Measurements from ENCODE around the gene PBX1.

Gene PBX1

GRCh38 chr1:164565357-164565756 is 6.4 kb downstream of the PBX1 start:
- Histone ChIP-seq H3K9ac (ENCODE audit: low read length) (no peak overlapping the region), H3K27me3 (replicated peaks; ENCODE audit: insufficient read depth, low read length) (no peaks in the 10 kb centered on the region), H2AFZ (ENCODE audit: low read length) (no peak overlapping the region), H4K20me1 (ENCODE audit: insufficient read depth, low read length) (no peaks in the 10 kb centered on the region), H3K4me3 (ENCODE audit: low read length) (no peak overlapping the region), H3K9me3 (replicated peaks; ENCODE audit: insufficient read depth, low read length) (no peaks in the 10 kb centered on the region), H3K36me3 (replicated peaks; ENCODE audit: insufficient read depth, low read length) (no peaks in the 10 kb centered on the region), H3K9me2 (replicated peaks; ENCODE audit: insufficient read depth, low read length) (no peaks in the 10 kb centered on the region), H3F3A (ENCODE audit: insufficient read depth, low read length) (no peaks in the 10 kb centered on the region), H3K4me2 (ENCODE audit: low read depth, low read length) (no peak overlapping the region), H3K27ac (ENCODE audit: low read length) (no peak overlapping the region), H3K79me2 (ENCODE audit: low read length) (peaks cover 20% of the 10 kb centered on the region), H3K4me1 (ENCODE audit: low read length) (peaks cover 5% of the 10 kb centered on the region; the same call in 1 of the 2 replicates)
- TF ChIP-seq EZH2phosphoT487 (IDR thresholded peaks at IDR 0.05; ENCODE audit: low read length): no peak
- TF ChIP-seq EZH2 (optimal IDR thresholded peaks at IDR 0.05; ENCODE audit: low read depth, low read length): no peak
- TF ChIP-seq, protein P1, sequence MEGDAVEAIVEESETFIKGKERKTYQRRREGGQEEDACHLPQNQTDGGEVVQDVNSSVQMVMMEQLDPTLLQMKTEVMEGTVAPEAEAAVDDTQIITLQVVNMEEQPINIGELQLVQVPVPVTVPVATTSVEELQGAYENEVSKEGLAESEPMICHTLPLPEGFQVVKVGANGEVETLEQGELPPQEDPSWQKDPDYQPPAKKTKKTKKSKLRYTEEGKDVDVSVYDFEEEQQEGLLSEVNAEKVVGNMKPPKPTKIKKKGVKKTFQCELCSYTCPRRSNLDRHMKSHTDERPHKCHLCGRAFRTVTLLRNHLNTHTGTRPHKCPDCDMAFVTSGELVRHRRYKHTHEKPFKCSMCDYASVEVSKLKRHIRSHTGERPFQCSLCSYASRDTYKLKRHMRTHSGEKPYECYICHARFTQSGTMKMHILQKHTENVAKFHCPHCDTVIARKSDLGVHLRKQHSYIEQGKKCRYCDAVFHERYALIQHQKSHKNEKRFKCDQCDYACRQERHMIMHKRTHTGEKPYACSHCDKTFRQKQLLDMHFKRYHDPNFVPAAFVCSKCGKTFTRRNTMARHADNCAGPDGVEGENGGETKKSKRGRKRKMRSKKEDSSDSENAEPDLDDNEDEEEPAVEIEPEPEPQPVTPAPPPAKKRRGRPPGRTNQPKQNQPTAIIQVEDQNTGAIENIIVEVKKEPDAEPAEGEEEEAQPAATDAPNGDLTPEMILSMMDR (IDR thresholded peaks at IDR 0.05; ENCODE audit: low read length): no peak
- no peak for DNase-seq

GRCh38 chr1:164567774-164568173 is 8.8 kb downstream of the PBX1 start:
- Histone ChIP-seq H2AFZ (ENCODE audit: low read length) (no peak overlapping the region), H3K9me2 (replicated peaks; ENCODE audit: insufficient read depth, low read length) (no peaks in the 10 kb centered on the region), H3F3A (ENCODE audit: insufficient read depth, low read length) (no peaks in the 10 kb centered on the region), H3K9me3 (replicated peaks; ENCODE audit: insufficient read depth, low read length) (no peaks in the 10 kb centered on the region), H3K4me3 (ENCODE audit: low read length) (no peak overlapping the region), H3K4me2 (ENCODE audit: low read depth, low read length) (no peak overlapping the region), H3K36me3 (replicated peaks; ENCODE audit: insufficient read depth, low read length) (no peaks in the 10 kb centered on the region), H4K20me1 (ENCODE audit: insufficient read depth, low read length) (no peaks in the 10 kb centered on the region), H3K27me3 (replicated peaks; ENCODE audit: insufficient read depth, low read length) (no peaks in the 10 kb centered on the region), H3K27ac (ENCODE audit: low read length) (no peak overlapping the region), H3K4me1 (ENCODE audit: low read length) (peaks cover under 1% of the 10 kb centered on the region; the same call in 1 of the 2 replicates), H3K79me2 (ENCODE audit: low read length) (no peaks in the 10 kb centered on the region), H3K9ac (ENCODE audit: low read length) (no peak overlapping the region)
- TF ChIP-seq, protein P1 (IDR thresholded peaks at IDR 0.05; ENCODE audit: low read length): no peak
- no peak for TF ChIP-seq EZH2phosphoT487 (IDR thresholded peaks at IDR 0.05; ENCODE audit: low read length)
- no peak for TF ChIP-seq EZH2 (optimal IDR thresholded peaks at IDR 0.05; ENCODE audit: low read depth, low read length)
- DNase-seq: no peak

DNA sequence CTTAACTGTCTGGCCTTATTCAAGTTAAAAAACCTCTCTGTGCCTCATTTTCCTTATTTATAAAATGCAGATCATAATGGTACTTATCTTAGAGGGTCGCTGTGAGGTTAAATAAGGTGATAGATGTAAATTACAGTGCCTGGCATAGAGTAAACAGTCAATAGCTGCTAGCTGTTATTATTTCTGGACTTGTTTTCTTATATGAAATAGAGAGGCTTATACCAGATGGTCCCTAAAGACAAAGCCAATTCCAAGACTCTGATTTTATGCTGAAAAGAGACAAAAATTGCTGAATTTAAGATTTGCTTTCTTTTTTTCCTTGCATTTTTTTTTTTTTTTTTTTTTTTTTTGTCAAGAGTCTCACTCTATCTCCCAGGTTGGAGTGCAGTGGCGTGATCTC is 10.3 kb downstream of the PBX1 start:
- Histone ChIP-seq H3K79me2 (ENCODE audit: low read length) (no peaks in the 10 kb centered on the region), H3K27ac (ENCODE audit: low read length) (no peak overlapping the region), H3K4me2 (ENCODE audit: low read depth, low read length) (no peak overlapping the region), H3K4me3 (ENCODE audit: low read length) (no peak overlapping the region), H3K9me2 (replicated peaks; ENCODE audit: insufficient read depth, low read length) (no peaks in the 10 kb centered on the region), H3K4me1 (ENCODE audit: low read length) (no peaks in the 10 kb centered on the region), H3K9ac (ENCODE audit: low read length) (no peak overlapping the region), H2AFZ (ENCODE audit: low read length) (no peak overlapping the region), H3K36me3 (replicated peaks; ENCODE audit: insufficient read depth, low read length) (no peaks in the 10 kb centered on the region), H3F3A (ENCODE audit: insufficient read depth, low read length) (no peaks in the 10 kb centered on the region), H4K20me1 (ENCODE audit: insufficient read depth, low read length) (no peaks in the 10 kb centered on the region), H3K9me3 (replicated peaks; ENCODE audit: insufficient read depth, low read length) (no peaks in the 10 kb centered on the region), H3K27me3 (replicated peaks; ENCODE audit: insufficient read depth, low read length) (no peaks in the 10 kb centered on the region)
- TF ChIP-seq EZH2phosphoT487 (IDR thresholded peaks at IDR 0.05; ENCODE audit: low read length): no peak
- DNase-seq: no peak

- Histone ChIP-seq H3K4me3 (ENCODE audit: low read length) (no peak overlapping the region), H3K79me2 (ENCODE audit: low read length) (no peaks in the 10 kb centered on the region), H2AFZ (ENCODE audit: low read length) (no peak overlapping the region), H3K9me3 (replicated peaks; ENCODE audit: insufficient read depth, low read length) (no peaks in the 10 kb centered on the region), H3K36me3 (replicated peaks; ENCODE audit: insufficient read depth, low read length) (no peaks in the 10 kb centered on the region), H4K20me1 (ENCODE audit: insufficient read depth, low read length) (no peaks in the 10 kb centered on the region), H3K4me1 (ENCODE audit: low read length) (no peaks in the 10 kb centered on the region), H3K27ac (ENCODE audit: low read length) (no peak overlapping the region), H3F3A (ENCODE audit: insufficient read depth, low read length) (no peaks in the 10 kb centered on the region), H3K4me2 (ENCODE audit: low read depth, low read length) (no peak overlapping the region), H3K9ac (ENCODE audit: low read length) (no peak overlapping the region), H3K27me3 (replicated peaks; ENCODE audit: insufficient read depth, low read length) (no peaks in the 10 kb centered on the region), H3K9me2 (replicated peaks; ENCODE audit: insufficient read depth, low read length) (no peaks in the 10 kb centered on the region)
- TF ChIP-seq, protein P1 (IDR thresholded peaks at IDR 0.05; ENCODE audit: low read length): no peak
- no peak for TF ChIP-seq EZH2phosphoT487 (IDR thresholded peaks at IDR 0.05; ENCODE audit: low read length)
- no peak for TF ChIP-seq EZH2 (optimal IDR thresholded peaks at IDR 0.05; ENCODE audit: low read depth, low read length)
- DNase-seq: no peak
Observed at GRCh38 chr1:164569866-164570265, 10.9 kb downstream of the PBX1 start.
